ELF-1 (cell line): ENCODE data around the gene MOGAT1.

Experiments
- DNase-seq: peaks from one replicate; pipeline ENCODE4 v3.0.0-alpha.2; 2016; ENCODE audit warnings: low read depth, low spot score

MOGAT1 gene

GRCh38 chr2:222671259-222672067 is at the start of gene MOGAT1:
TSS of gene MOGAT1 (plus strand) at chr2:222671658. CDS start at chr2:222671786, 128 bp downstream.
- DNase-seq, result peak; percentile 92

- DNase-seq, result no peak
Measured at GRCh38 chr2:222621893-222622292, 49.6 kb upstream of the MOGAT1 start.

DNA sequence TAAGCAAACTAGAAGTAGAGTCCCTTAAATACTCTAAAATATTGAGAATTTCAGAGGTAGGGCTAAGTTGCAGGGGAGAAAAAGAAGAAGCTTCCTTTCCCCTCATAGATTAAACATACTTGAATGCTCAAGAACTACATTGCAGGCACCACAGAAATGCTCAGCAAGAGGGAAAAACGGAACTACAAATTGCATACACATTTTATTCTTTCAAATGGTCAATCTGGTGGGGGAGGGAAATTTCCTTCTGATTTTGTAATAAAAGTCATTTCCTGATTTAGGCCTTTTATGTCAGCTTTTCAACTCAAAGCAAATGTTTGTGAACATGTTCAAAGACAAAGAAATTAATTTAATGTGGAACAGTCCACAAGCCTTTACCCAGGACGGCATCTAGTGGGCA is 48.5 kb upstream of the MOGAT1 start:
- DNase-seq, result no peak

GRCh38 chr2:222623756-222624309 is 47.6 kb upstream of the MOGAT1 start:
- DNase-seq, result no peak

DNA sequence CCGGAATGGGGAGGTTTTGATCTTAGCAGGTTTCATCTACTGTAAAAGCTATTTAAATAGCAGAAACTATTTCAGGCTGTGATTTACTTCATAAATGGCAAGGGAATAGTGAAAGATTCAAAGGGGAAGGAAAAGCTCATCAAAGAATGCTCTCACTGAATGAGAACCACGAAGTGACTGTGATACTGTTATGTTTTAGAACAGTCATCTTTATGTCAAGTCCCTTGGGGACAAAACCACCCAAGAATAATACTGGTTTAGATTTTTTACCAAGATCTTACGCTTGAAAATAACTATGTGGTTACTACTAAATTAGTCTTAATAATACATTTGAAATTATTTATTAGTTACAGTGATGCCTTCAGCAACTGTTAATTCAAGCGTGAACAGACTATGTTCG is 43.7 kb upstream of the MOGAT1 start:
- no peak for DNase-seq

DNA sequence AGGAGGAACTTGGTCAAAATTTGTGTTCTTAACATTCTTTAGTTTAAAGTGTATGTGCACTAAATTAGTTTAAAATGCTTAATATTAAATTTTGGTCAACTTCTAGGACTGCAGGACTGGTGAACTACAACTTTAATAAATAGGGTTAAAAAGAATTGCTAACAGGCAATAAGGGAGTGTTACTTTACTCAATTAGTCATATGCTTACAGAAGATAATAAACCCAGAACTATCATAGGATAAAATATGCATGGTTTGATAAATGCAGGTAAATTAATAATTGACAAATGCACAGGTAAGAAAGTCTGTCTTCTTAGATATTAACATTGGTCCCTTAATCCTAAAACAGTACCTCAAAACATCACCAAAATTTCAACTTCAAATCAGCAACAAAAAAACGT is 36.2 kb upstream of the MOGAT1 start:
- no peak for DNase-seq

GRCh38 chr2:222637067-222637466 is 34.4 kb upstream of the MOGAT1 start:
- no peak for DNase-seq

GRCh38 chr2:222641336-222641735 is 30.1 kb upstream of the MOGAT1 start:
- no peak for DNase-seq

- no peak for DNase-seq
Measured at GRCh38 chr2:222643134-222643533, 28.3 kb upstream of the MOGAT1 start.

DNA sequence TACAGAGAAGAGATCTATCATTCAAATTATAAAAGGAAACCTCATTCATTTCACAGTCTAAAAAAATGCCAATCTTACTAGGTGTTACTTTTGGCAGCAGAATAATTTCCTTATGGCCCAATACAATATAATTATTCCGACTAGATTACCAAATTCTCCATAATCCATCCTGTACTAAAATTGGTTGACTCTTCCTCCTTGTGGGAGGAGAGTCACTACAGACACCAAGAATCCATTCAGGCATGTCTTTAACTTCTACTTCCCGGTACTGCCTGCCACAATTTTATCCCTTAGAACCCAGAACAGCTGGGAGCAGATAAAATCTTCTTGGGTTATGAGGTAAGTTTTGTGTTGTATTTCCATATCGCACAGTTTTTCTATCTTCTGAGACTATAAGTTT is 25.4 kb upstream of the MOGAT1 start:
- DNase-seq, result no peak

DNA sequence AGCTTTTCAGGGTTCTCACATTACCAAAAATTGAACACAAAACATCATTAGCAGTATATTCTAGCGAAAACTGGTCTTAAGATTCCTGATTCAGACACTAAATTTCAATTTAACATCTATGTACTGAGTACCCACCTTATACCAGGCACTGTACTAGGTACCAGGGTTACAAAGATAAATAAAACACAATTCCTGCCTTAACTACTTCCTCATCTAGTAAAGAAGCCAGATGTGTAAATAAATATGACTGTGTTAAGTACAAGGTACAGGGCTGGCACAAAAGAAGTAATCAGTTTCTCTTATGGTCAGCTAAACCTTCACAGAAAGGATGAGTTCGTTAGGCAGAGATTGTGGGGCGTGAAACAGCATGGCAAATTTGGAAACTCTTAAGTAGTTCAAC is 21.7 kb upstream of the MOGAT1 start:
- DNase-seq, result no peak

- DNase-seq, result no peak
Measured at GRCh38 chr2:222651718-222652418, 19.6 kb upstream of the MOGAT1 start.

GRCh38 chr2:222652491-222653255 is 18.8 kb upstream of the MOGAT1 start:
- no peak for DNase-seq

- no peak for DNase-seq
Measured at GRCh38 chr2:222653280-222653679, 18.2 kb upstream of the MOGAT1 start.

GRCh38 chr2:222655787-222656525 is 15.5 kb upstream of the MOGAT1 start, which contains the start of gene FARSB:
TSS of gene FARSB (minus strand) at chr2:222656092. CDS start at chr2:222656073, 19 bp downstream.
- DNase-seq, result peak; percentile 96

GRCh38 chr2:222656526-222657446 is 14.7 kb upstream of the MOGAT1 start:
- no peak for DNase-seq

DNA sequence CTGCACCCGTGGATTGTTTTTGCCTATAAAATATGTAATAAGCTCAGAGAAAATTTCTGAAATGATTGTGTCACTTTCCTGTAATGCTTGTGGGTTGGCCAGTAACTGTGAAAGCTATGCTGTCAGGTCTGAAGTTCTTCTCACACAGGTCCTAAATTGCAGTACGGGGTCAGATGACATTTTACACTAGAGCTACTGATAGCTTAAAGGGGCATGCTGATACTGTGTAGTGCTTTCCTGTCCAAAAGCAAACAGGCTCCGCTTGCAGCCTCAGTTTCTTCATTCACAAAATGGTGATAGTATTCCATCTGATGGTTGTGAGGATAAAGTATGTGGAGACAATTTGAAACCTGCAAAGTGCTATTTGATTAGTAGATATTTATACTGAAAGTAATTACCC is 8.0 kb upstream of the MOGAT1 start:
- no peak for DNase-seq

DNA sequence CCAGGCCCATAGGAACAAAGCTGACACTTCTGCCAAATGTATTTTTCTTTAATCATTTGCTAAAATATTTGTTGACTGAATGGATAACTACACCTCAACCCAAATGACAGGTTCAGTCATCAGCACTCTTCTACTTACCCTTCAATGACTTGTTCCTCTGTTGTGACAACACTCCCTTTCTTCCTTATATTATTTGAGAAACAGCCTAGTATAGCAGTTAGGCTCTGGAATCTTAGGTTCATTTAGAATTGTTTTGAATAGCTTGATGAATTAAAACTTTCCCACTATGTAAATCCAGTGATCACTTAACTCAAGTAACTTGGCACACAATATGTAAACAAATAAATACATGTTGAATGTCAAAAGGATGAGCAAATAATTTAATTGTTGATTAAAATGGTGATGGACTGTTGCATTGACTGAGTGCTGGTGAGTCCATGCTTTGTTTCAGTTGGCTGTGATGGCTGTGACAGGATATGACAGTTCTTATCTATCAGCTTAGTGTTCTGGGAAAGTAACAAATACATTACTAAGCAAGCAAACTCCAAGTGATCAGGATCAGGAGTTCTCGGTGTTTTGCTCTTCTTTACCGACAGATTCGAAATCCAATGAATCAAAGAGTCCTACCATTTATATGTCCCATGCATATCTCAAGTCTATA is 2.8 kb upstream of the MOGAT1 start:
- no peak for DNase-seq

GRCh38 chr2:222669353-222669752 is 2.1 kb upstream of the MOGAT1 start:
- DNase-seq, result no peak
